IMR-90 (cell line): ENCODE measurements around the gene MCTP1.

Experiments used
- FOS ChIP-seq: fragments of 150-350 bp; IDR thresholded peaks from 2 replicates; pipeline ENCODE4 v1.6.1; 2016; ENCODE audit warnings: low read depth, low read length
- MAFK ChIP-seq: IDR thresholded peaks from 2 replicates; pipeline ENCODE4 v1.6.1; 2012; ENCODE audit warnings: low read depth, low read length, improper control_type of control experiment
- POLR2A ChIP-seq: IDR thresholded peaks from 2 replicates; pipeline ENCODE4 v1.6.1; 2012; ENCODE audit warnings: mild to moderate bottlenecking, low read depth, low read length
- RAD21 ChIP-seq: IDR thresholded peaks from 2 replicates; pipeline ENCODE4 v1.6.1; 2012; ENCODE audit warnings: low read length, improper control_type of control experiment
- RCOR1 ChIP-seq: IDR thresholded peaks from 2 replicates; pipeline ENCODE4 v1.6.1; 2012; ENCODE audit warnings: mild to moderate bottlenecking, low read length, improper control_type of control experiment; ENCODE audit not compliant: insufficient replicate concordance
- RFX5 ChIP-seq: IDR thresholded peaks from 2 replicates; pipeline ENCODE4 v1.8.0; 2012; ENCODE audit warnings: low read depth, mild to moderate bottlenecking, low read length, moderate library complexity
- SMC3 ChIP-seq: fragments of 150-350 bp; IDR thresholded peaks from 2 replicates; pipeline ENCODE4 v1.6.1; 2016; ENCODE audit warnings: low read depth, mild to moderate bottlenecking, antibody characterized with exemption, low read length, moderate library complexity
- TF ChIP-seq, protein P1 (sequence below): conservative IDR thresholded peaks from 2 replicates; pipeline ENCODE4 v1.5.1; 2012; ENCODE audit warnings: mild to moderate bottlenecking, low read depth, low read length, improper control_type of control experiment

DNA sequence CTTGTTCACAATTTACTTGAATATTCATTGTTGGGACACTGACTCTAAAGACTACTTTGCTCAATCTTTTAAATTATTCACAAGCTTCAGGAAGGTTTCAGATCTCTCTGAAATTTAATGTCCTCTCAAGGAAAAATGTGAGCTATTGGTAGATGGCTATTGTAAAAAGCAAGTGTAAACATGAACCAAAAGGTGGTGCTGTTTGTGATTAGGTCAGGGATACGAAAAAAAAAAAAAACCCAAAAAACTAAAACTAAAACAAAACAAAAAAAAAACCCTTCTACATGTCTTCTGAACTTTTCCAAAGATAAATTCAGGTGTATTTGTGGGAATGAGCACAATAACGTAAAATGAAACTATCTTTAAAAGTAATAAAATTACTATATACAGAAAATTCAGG, 472.7 kb downstream of the MCTP1 start:
- TF ChIP-seq, protein P1, sequence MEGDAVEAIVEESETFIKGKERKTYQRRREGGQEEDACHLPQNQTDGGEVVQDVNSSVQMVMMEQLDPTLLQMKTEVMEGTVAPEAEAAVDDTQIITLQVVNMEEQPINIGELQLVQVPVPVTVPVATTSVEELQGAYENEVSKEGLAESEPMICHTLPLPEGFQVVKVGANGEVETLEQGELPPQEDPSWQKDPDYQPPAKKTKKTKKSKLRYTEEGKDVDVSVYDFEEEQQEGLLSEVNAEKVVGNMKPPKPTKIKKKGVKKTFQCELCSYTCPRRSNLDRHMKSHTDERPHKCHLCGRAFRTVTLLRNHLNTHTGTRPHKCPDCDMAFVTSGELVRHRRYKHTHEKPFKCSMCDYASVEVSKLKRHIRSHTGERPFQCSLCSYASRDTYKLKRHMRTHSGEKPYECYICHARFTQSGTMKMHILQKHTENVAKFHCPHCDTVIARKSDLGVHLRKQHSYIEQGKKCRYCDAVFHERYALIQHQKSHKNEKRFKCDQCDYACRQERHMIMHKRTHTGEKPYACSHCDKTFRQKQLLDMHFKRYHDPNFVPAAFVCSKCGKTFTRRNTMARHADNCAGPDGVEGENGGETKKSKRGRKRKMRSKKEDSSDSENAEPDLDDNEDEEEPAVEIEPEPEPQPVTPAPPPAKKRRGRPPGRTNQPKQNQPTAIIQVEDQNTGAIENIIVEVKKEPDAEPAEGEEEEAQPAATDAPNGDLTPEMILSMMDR = no peak
- no peak for TF ChIP-seq RFX5
- TF ChIP-seq POLR2A = no peak
- TF ChIP-seq FOS = no peak
- TF ChIP-seq SMC3 = no peak
- TF ChIP-seq RCOR1 = no peak
- no peak for TF ChIP-seq RAD21
- no peak for TF ChIP-seq MAFK
